Measurements from ENCODE around the gene RAB25. TPM values are rescaled to one million over a fixed set of nuclear protein-coding genes. Genes with fewer than 3 reads are reported as not detected.

The RAB25 gene
- total and polyA plus RNA-seq, 2 of the 13 experiments (the other 11 are each of a cell fraction or from before 2014, with no cell fraction given) = 0.20 to 0.22 TPM

- TF ChIP-seq LRRFIP1 (CRISPR knock-in tag; conservative IDR thresholded peaks at IDR 0.05) (no peak), FOXO1 (CRISPR knock-in tag; IDR thresholded peaks at IDR 0.05) (peak; percentile 73), ZBTB4 (CRISPR knock-in tag; IDR thresholded peaks at IDR 0.05; ENCODE audit: borderline replicate concordance) (no peak), TOE1 (CRISPR knock-in tag; IDR thresholded peaks at IDR 0.05) (peak; percentile 80; the same call in 1 of the 2 replicates), ZNF207 (IDR thresholded peaks at IDR 0.05; ENCODE audit: borderline replicate concordance) (no peak), ZKSCAN8 (CRISPR knock-in tag; IDR thresholded peaks at IDR 0.05; ENCODE audit: borderline replicate concordance) (peak; percentile 89), ZNF317 (CRISPR knock-in tag; IDR thresholded peaks at IDR 0.05) (0 out of 2 replicates have a peak, but pooled peaks have one; percentile 56), ZMAT3 (CRISPR knock-in tag; conservative IDR thresholded peaks at IDR 0.05) (peak; percentile 68; the same call in 1 of the 2 replicates), ZNF264 (CRISPR knock-in tag; IDR thresholded peaks at IDR 0.05) (peak; percentile 49; the same call in 1 of the 2 replicates), RBAK (CRISPR knock-in tag; IDR thresholded peaks at IDR 0.05) (no peak), CREM (IDR thresholded peaks at IDR 0.05) (peak; percentile 91), CREM (CRISPR knock-in tag; IDR thresholded peaks at IDR 0.05) (no peak), ZNF503 (CRISPR knock-in tag; IDR thresholded peaks at IDR 0.05) (peak; percentile 91), ZNF225 (CRISPR knock-in tag; IDR thresholded peaks at IDR 0.05) (no peak), HNF4G (IDR thresholded peaks at IDR 0.05; ENCODE audit: borderline replicate concordance, low read depth, low read length) (peak; percentile 94), HNF4G (CRISPR knock-in tag; IDR thresholded peaks at IDR 0.05; ENCODE audit: borderline replicate concordance, low read depth) (peak; percentile 61; the same call in 1 of the 2 replicates), TRAFD1 (CRISPR knock-in tag; IDR thresholded peaks at IDR 0.05; ENCODE audit: borderline replicate concordance) (no peak), MAF1 (CRISPR knock-in tag; IDR thresholded peaks at IDR 0.05; ENCODE audit: borderline replicate concordance) (no peak), MYPOP (CRISPR knock-in tag; IDR thresholded peaks at IDR 0.05) (peak; percentile 69; the same call in 1 of the 2 replicates), RFX3 (CRISPR knock-in tag; IDR thresholded peaks at IDR 0.05) (no peak), ARNTL (CRISPR knock-in tag; IDR thresholded peaks at IDR 0.05) (peak; percentile 78)
Observed at GRCh38 chr1:156086256-156086662, 25.3 kb downstream of the RAB25 start (continued).
